ENCODE measurements around the gene ZNF674.
A peak's percentile ranks its signal among the peaks of the same experiment; 100 is the strongest.

DNA sequence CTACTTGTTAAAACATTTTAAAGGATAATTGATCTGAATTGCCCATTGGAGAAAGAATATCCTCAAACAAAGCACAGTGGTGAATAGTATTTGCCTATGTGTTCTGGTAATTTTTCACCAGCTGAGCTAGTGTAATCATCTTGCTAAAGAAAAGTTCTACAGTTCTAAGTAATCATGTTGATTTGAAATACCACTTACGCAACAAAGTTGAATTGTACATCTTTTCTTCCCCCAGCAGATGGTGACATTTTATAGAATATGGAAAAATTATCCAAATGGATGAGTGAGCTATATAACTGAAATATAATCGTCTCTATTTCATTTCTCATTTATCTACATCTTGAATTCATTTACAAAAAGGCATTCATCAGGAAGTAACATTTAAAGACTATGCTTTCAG lies 9.7 kb upstream of the ZNF674 start:
- TF ChIP-seq CREB1 (IDR thresholded peaks at IDR 0.05; ENCODE audit: low read depth) (no peak), HDGF (IDR thresholded peaks at IDR 0.05) (no peak), RAD21 (IDR thresholded peaks at IDR 0.05; ENCODE audit: insufficient read depth, low read depth, low read length) (peak; percentile 55; the same call in 1 of the 2 replicates), POLR2A (IDR thresholded peaks at IDR 0.05; ENCODE audit: low read depth, low read length) (no peak), MYC (IDR thresholded peaks at IDR 0.05; ENCODE audit: insufficient read depth, insufficient read length, insufficient replicate concordance, low read length, severe bottlenecking) (no peak), RBBP5 (conservative IDR thresholded peaks at IDR 0.05) (no peak), MXI1 (IDR thresholded peaks at IDR 0.05; ENCODE audit: low read depth, low read length) (no peak), EP300 (IDR thresholded peaks at IDR 0.05; ENCODE audit: borderline replicate concordance in 1 of 2, control insufficient read depth in 1 of 2, low read depth in 2 of 2, low read length in 2 of 2) (no peak), POU2F2 (IDR thresholded peaks at IDR 0.05; ENCODE audit: borderline replicate concordance, low read depth, low read length) (no peak), GABPA (IDR thresholded peaks at IDR 0.05; ENCODE audit: low read depth) (no peak)
- TF ChIP-seq, protein P1, sequence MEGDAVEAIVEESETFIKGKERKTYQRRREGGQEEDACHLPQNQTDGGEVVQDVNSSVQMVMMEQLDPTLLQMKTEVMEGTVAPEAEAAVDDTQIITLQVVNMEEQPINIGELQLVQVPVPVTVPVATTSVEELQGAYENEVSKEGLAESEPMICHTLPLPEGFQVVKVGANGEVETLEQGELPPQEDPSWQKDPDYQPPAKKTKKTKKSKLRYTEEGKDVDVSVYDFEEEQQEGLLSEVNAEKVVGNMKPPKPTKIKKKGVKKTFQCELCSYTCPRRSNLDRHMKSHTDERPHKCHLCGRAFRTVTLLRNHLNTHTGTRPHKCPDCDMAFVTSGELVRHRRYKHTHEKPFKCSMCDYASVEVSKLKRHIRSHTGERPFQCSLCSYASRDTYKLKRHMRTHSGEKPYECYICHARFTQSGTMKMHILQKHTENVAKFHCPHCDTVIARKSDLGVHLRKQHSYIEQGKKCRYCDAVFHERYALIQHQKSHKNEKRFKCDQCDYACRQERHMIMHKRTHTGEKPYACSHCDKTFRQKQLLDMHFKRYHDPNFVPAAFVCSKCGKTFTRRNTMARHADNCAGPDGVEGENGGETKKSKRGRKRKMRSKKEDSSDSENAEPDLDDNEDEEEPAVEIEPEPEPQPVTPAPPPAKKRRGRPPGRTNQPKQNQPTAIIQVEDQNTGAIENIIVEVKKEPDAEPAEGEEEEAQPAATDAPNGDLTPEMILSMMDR (IDR thresholded peaks at IDR 0.05 in 2 of 3, conservative IDR thresholded peaks at IDR 0.05 in 1 of 3; ENCODE audit: control insufficient read depth in 2 of 3, extremely low read depth in 1 of 3, insufficient read depth in 1 of 3, low read depth in 3 of 3, low read length in 3 of 3): peak in 2 of 3 experiments; percentile 18 to 52; a peak in 2 of 6 replicates
- TF ChIP-seq, protein P2, sequence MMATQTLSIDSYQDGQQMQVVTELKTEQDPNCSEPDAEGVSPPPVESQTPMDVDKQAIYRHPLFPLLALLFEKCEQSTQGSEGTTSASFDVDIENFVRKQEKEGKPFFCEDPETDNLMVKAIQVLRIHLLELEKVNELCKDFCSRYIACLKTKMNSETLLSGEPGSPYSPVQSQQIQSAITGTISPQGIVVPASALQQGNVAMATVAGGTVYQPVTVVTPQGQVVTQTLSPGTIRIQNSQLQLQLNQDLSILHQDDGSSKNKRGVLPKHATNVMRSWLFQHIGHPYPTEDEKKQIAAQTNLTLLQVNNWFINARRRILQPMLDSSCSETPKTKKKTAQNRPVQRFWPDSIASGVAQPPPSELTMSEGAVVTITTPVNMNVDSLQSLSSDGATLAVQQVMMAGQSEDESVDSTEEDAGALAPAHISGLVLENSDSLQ (IDR thresholded peaks at IDR 0.05): no peak
- TF ChIP-seq, protein P3, sequence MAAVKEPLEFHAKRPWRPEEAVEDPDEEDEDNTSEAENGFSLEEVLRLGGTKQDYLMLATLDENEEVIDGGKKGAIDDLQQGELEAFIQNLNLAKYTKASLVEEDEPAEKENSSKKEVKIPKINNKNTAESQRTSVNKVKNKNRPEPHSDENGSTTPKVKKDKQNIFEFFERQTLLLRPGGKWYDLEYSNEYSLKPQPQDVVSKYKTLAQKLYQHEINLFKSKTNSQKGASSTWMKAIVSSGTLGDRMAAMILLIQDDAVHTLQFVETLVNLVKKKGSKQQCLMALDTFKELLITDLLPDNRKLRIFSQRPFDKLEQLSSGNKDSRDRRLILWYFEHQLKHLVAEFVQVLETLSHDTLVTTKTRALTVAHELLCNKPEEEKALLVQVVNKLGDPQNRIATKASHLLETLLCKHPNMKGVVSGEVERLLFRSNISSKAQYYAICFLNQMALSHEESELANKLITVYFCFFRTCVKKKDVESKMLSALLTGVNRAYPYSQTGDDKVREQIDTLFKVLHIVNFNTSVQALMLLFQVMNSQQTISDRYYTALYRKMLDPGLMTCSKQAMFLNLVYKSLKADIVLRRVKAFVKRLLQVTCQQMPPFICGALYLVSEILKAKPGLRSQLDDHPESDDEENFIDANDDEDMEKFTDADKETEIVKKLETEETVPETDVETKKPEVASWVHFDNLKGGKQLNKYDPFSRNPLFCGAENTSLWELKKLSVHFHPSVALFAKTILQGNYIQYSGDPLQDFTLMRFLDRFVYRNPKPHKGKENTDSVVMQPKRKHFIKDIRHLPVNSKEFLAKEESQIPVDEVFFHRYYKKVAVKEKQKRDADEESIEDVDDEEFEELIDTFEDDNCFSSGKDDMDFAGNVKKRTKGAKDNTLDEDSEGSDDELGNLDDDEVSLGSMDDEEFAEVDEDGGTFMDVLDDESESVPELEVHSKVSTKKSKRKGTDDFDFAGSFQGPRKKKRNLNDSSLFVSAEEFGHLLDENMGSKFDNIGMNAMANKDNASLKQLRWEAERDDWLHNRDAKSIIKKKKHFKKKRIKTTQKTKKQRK (IDR thresholded peaks at IDR 0.05; ENCODE audit: low read depth, low read length): no peak

All from GM12878 (cell line).